DOHH2 (cell line): ENCODE data around the gene TERT.

Experiments
- CTCF ChIP-seq: fragments of 200-600 bp; sonication (generic); IDR thresholded peaks from one replicate; pipeline ENCODE4 v1.5.1; 2014; ENCODE audit warnings: antibody characterized with exemption, mild to moderate bottlenecking, low read depth, low read length; ENCODE audit not compliant: poor library complexity, severe bottlenecking
- EZH2phosphoT487 ChIP-seq: fragments of 200-600 bp; sonication (generic); IDR thresholded peaks from 2 replicates; pipeline ENCODE4 v1.6.1; 2017; ENCODE audit warnings: borderline replicate concordance, mild to moderate bottlenecking, antibody characterized with exemption, low read length, moderate library complexity, mixed read lengths

DNA sequence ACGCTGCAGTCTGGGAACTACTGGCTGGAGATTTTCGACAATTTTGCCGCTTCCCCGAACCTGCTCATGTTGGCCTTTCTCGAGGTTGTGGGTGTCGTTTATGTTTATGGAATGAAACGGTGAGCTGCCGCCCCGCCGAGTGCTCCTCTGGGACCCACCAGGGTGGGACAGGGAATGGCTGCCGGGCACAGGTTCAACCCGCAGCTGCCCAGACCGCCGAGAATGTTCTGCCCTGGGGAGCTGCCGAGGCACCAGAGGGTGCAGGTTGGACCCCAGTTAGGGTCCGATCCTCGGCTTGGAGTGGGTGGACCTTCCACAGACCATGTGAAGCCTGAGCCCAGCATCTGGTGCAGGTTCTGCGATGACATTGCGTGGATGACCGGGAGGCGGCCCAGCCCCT is 50.6 kb downstream of the TERT start:
- no peak for TF ChIP-seq EZH2phosphoT487
- no peak for TF ChIP-seq CTCF
